Cardiac muscle cell (in vitro differentiated cells and primary cell): ENCODE results near the gene MRGPRX2. TPM values are rescaled to one million over a fixed set of nuclear protein-coding genes. Genes with fewer than 3 reads are reported as not detected.

ENCODE experiments used
- DNase-seq, 2 donors: peaks; one replicate each; pipeline versions ENCODE4 v3.0.0 to v3.0.0-alpha.2; 2010 to 2017; ENCODE audit warnings: low read depth in 1 of 2, low spot score in 1 of 2
- H3K27ac ChIP-seq: fragments of 200-600 bp; sonication (generic); 2 replicates; pipeline ENCODE4 v1.5.1; 2016
- H3K27me3 ChIP-seq: fragments of 200-600 bp; sonication (generic); 2 replicates; pipeline ENCODE4 v1.6.0; 2016; ENCODE audit warnings: control low read depth
- H3K36me3 ChIP-seq: fragments of 200-600 bp; sonication (generic); 2 replicates; pipeline ENCODE4 v1.5.1; 2016; ENCODE audit warnings: control low read depth
- H3K4me1 ChIP-seq: fragments of 200-600 bp; sonication (generic); 2 replicates; pipeline ENCODE4 v1.8.1; 2017; ENCODE audit warnings: low read depth, mild to moderate bottlenecking, mixed run types
- H3K4me3 ChIP-seq: fragments of 200-600 bp; sonication (generic); 2 replicates; pipeline ENCODE4 v1.5.1; 2016; ENCODE audit warnings: mild to moderate bottlenecking
- H3K9me3 ChIP-seq: fragments of 200-600 bp; sonication (generic); 2 replicates; pipeline ENCODE4 v1.5.1; 2017; ENCODE audit warnings: low read depth, mild to moderate bottlenecking, control low read depth
- CTCF ChIP-seq: IDR thresholded peaks from 2 replicates; pipeline ENCODE4 v1.5.1; 2012; ENCODE audit warnings: low read depth, mild to moderate bottlenecking, low read length
- polyA plus RNA-seq: library from polyadenylated mRNA; unstranded; fragments of >200 nt; fragmentation: Nextera tagmentation; extraction: Ambion mirVana; gene quantifications from 2 replicates; pipeline ENCODE4 v1.2.1, GENCODE V29; 2016
- total RNA-seq: library from RNA; depleted of rRNA; stranded (reverse); fragments of >200 nt; gene quantifications from 2 replicates; pipeline ENCODE4 v1.2.3, GENCODE V29; 2016

MRGPRX2 gene
- total and polyA plus RNA-seq, 2 experiments from 2014 or later: not detected

- no peak overlapping the region for H3K27ac ChIP-seq
- DNase-seq: peak; percentile 62
- no peaks in the 10 kb centered on the region for H3K36me3 ChIP-seq
- H3K4me1 ChIP-seq: peaks cover 9% of the 10 kb centered on the region
- no peaks in the 10 kb centered on the region for H3K9me3 ChIP-seq
- H3K4me3 ChIP-seq: no peak overlapping the region
- peaks cover 3% of the 10 kb centered on the region for H3K27me3 ChIP-seq
- TF ChIP-seq CTCF: peak; percentile 99
Observed at GRCh38 chr11:19076744-19077589, 16.4 kb upstream of the MRGPRX2 start.

- no peak for DNase-seq
- Histone ChIP-seq H3K4me3 (no peak overlapping the region), H3K27me3 (peaks cover 4% of the 10 kb centered on the region), H3K4me1 (peaks cover 9% of the 10 kb centered on the region), H3K27ac (no peak overlapping the region), H3K36me3 (no peaks in the 10 kb centered on the region), H3K9me3 (no peaks in the 10 kb centered on the region)
- TF ChIP-seq CTCF: no peak
Observed at GRCh38 chr11:19075636-19076035, 15.1 kb upstream of the MRGPRX2 start.

GRCh38 chr11:19073454-19074415, 13.2 kb upstream of the MRGPRX2 start:
- no peak overlapping the region for H3K4me3 ChIP-seq
- H3K27ac ChIP-seq: no peak overlapping the region
- H3K27me3 ChIP-seq: peaks cover 4% of the 10 kb centered on the region
- H3K36me3 ChIP-seq: no peaks in the 10 kb centered on the region
- no peak for DNase-seq
- no peak for TF ChIP-seq CTCF
- H3K4me1 ChIP-seq: peaks cover 9% of the 10 kb centered on the region
- no peaks in the 10 kb centered on the region for H3K9me3 ChIP-seq

- Histone ChIP-seq H3K27me3 (peaks cover 4% of the 10 kb centered on the region), H3K9me3 (no peaks in the 10 kb centered on the region), H3K4me3 (no peak overlapping the region), H3K4me1 (no peaks in the 10 kb centered on the region), H3K27ac (no peak overlapping the region), H3K36me3 (no peaks in the 10 kb centered on the region)
- DNase-seq: no peak
- TF ChIP-seq CTCF: no peak
Observed at GRCh38 chr11:19072464-19072863, 11.9 kb upstream of the MRGPRX2 start.

- Histone ChIP-seq H3K27me3 (peaks cover 4% of the 10 kb centered on the region), H3K9me3 (no peaks in the 10 kb centered on the region)
- TF ChIP-seq CTCF: peak; percentile 95
Observed at GRCh38 chr11:19071255-19071654, 10.7 kb upstream of the MRGPRX2 start.

More at GRCh38 chr11:19071255-19071654, 10.7 kb upstream of the MRGPRX2 start:
- Histone ChIP-seq H3K4me3 (no peak overlapping the region), H3K4me1 (no peaks in the 10 kb centered on the region), H3K27ac (no peak overlapping the region), H3K36me3 (no peaks in the 10 kb centered on the region)
- peak; percentile 87 to 94 for DNase-seq
